IMR-90 (cell line): ENCODE measurements around the gene HOXB1. TPM values are rescaled to one million over a fixed set of nuclear protein-coding genes. Genes with fewer than 3 reads are reported as not detected.
"Not testable (repeated sequence)": the region's sequence is repeated elsewhere in the genome, so short reads cannot be mapped to it uniquely, and the experiment has no call there.

Source experiments
- ATAC-seq: fragments of 200-7000 bp; cut with Tn5 transposase; 2 replicates; pipeline ENCODE4 v1.9.1; 2020; ENCODE audit warnings: low read depth, mild to moderate bottlenecking, moderate library complexity
- BruUV-seq: library from RNA; stranded (reverse); fragments of 400-500 nt; replicated peaks from 2 replicates; lab custom pipeline; 2021; lab: Mats Ljungman, UMichigan
- CTCF ChIA-PET: fragments of 300-600 bp; formaldehyde crosslinking; extraction: SDS; loops from one replicate; lab custom pipeline; 2021; ENCODE audit warnings: antibody characterized with exemption; lab: Yijun Ruan, JAX
- POLR2A ChIA-PET: fragments of 300-600 bp; sonication (Branson Sonifier 250); formaldehyde crosslinking; loops from one replicate; lab custom pipeline; 2022; ENCODE audit warnings: antibody characterized with exemption; ENCODE audit not compliant: unreplicated experiment; lab: Charles Lee
- DNase-seq: peaks from one replicate; pipeline ENCODE4 v3.0.0; 2013
- H2AFZ ChIP-seq: replicated peaks from 2 replicates; pipeline ENCODE3; 2013; ENCODE audit warnings: low read length, mild to moderate bottlenecking; ENCODE audit not compliant: poor library complexity
- H2AK5ac ChIP-seq: 2 replicates; pipeline ENCODE4 v1.6.1; 2013; ENCODE audit warnings: low read depth, low read length, inconsistent platforms
- H2AK9ac ChIP-seq: replicated peaks from 2 replicates; pipeline ENCODE3; 2013; ENCODE audit warnings: mild to moderate bottlenecking, low read depth, low read length, moderate library complexity; ENCODE audit not compliant: poor library complexity
- H2BK120ac ChIP-seq: 2 replicates; pipeline ENCODE4 v1.6.1; 2013; ENCODE audit warnings: low read depth, low read length, inconsistent platforms
- H2BK15ac ChIP-seq: 3 replicates; pipeline ENCODE4 v1.6.1; 2013; ENCODE audit warnings: low read depth, low read length, inconsistent platforms
- H2BK20ac ChIP-seq: 2 replicates; pipeline ENCODE4 v1.6.1; 2013; ENCODE audit warnings: low read depth, mild to moderate bottlenecking, inconsistent platforms, low read length, moderate library complexity
- H2BK5ac ChIP-seq: 2 replicates; pipeline ENCODE4 v1.6.1; 2013; ENCODE audit warnings: mild to moderate bottlenecking, low read depth, low read length, inconsistent platforms; ENCODE audit not compliant: poor library complexity, severe bottlenecking
- H3K14ac ChIP-seq: replicated peaks from 2 replicates; pipeline ENCODE4 v1.6.1; 2013; ENCODE audit warnings: low read depth, low read length, inconsistent platforms
- H3K18ac ChIP-seq: 2 replicates; pipeline ENCODE4 v1.6.1; 2013; ENCODE audit warnings: low read depth, low read length, control low read depth
- H3K23ac ChIP-seq: 2 replicates; pipeline ENCODE4 v1.6.1; 2013; ENCODE audit warnings: low read depth, low read length, inconsistent platforms
- H3K27ac ChIP-seq: 2 replicates; pipeline ENCODE4 v1.5.1; 2013; ENCODE audit warnings: mild to moderate bottlenecking, control low read depth, low read length; ENCODE audit not compliant: insufficient read depth
- H3K27me3 ChIP-seq: 2 replicates; pipeline ENCODE4 v1.6.1; 2013; ENCODE audit warnings: low read length; ENCODE audit not compliant: control insufficient read depth, insufficient read depth
- H3K36me3 ChIP-seq: 2 replicates; pipeline ENCODE4 v1.6.1; 2013; ENCODE audit warnings: low read length, mixed read lengths; ENCODE audit not compliant: control insufficient read depth, insufficient read depth
- H3K4ac ChIP-seq: 2 replicates; pipeline ENCODE4 v1.6.1; 2013; ENCODE audit warnings: low read depth, low read length, inconsistent platforms
- H3K4me1 ChIP-seq: 2 replicates; pipeline ENCODE4 v1.6.1; 2013; ENCODE audit warnings: low read length, mixed read lengths; ENCODE audit not compliant: control insufficient read depth, insufficient read depth
- H3K4me2 ChIP-seq: 2 replicates; pipeline ENCODE4 v1.6.1; 2013; ENCODE audit warnings: low read depth, mild to moderate bottlenecking, control low read depth, low read length, moderate library complexity
- H3K4me3 ChIP-seq: 2 replicates; pipeline ENCODE4 v1.5.1; 2013; ENCODE audit warnings: low read depth, mild to moderate bottlenecking, control low read depth, low read length, moderate library complexity; ENCODE audit not compliant: insufficient read depth
- H3K56ac ChIP-seq: 2 replicates; pipeline ENCODE4 v1.6.1; 2013; ENCODE audit warnings: low read length, inconsistent platforms; ENCODE audit not compliant: insufficient read depth; ENCODE audit errors: extremely low read depth
- H3K79me1 ChIP-seq, 2 experiments: 2 replicates each; pipeline ENCODE4 v1.6.1; 2013; ENCODE audit warnings: low read length in 2 of 2, inconsistent platforms in 1 of 2, low read depth in 1 of 2
- H3K9ac ChIP-seq: 2 replicates; pipeline ENCODE4 v1.6.1; 2013; ENCODE audit warnings: low read depth, low read length, control low read depth
- H3K9me1 ChIP-seq: 2 replicates; pipeline ENCODE4 v1.6.1; 2013; ENCODE audit warnings: low read length, inconsistent platforms; ENCODE audit not compliant: insufficient read depth
- H3K9me3 ChIP-seq: 2 replicates; pipeline ENCODE4 v1.6.1; 2013; ENCODE audit warnings: low read length; ENCODE audit not compliant: control insufficient read depth, insufficient read depth
- H4K20me1 ChIP-seq: 2 replicates; pipeline ENCODE4 v1.6.1; 2013; ENCODE audit warnings: low read length, inconsistent platforms; ENCODE audit not compliant: insufficient read depth
- H4K5ac ChIP-seq: 2 replicates; pipeline ENCODE4 v1.6.1; 2013; ENCODE audit warnings: mild to moderate bottlenecking, low read depth, low read length, control low read depth
- H4K8ac ChIP-seq, 2 experiments: 2 replicates each; pipeline ENCODE4 v1.6.1; 2013; ENCODE audit warnings: low read depth in 2 of 2, low read length in 2 of 2, control low read depth in 1 of 2, inconsistent platforms in 1 of 2
- H4K91ac ChIP-seq: 2 replicates; pipeline ENCODE4 v1.6.1; 2013; ENCODE audit warnings: low read depth, low read length, inconsistent platforms; ENCODE audit not compliant: insufficient read depth
- CEBPB ChIP-seq: IDR thresholded peaks from 2 replicates; pipeline ENCODE4 v1.6.1; 2012; ENCODE audit warnings: low read depth, low read length, improper control_type of control experiment
- CHD1 ChIP-seq: IDR thresholded peaks from 2 replicates; pipeline ENCODE4 v1.6.1; 2012; ENCODE audit warnings: low read depth, low read length, improper control_type of control experiment
- RCOR1 ChIP-seq: IDR thresholded peaks from 2 replicates; pipeline ENCODE4 v1.6.1; 2012; ENCODE audit warnings: mild to moderate bottlenecking, low read length, improper control_type of control experiment; ENCODE audit not compliant: insufficient replicate concordance
- SMC3 ChIP-seq: fragments of 150-350 bp; IDR thresholded peaks from 2 replicates; pipeline ENCODE4 v1.6.1; 2016; ENCODE audit warnings: low read depth, mild to moderate bottlenecking, antibody characterized with exemption, low read length, moderate library complexity
- WGBS, 2 experiments: methylation state at CpG; one replicate each; pipeline versions ENCODE4 v1.1.5 to v1.1.7; 2013; ENCODE audit warnings: missing lambda C conversion rate in 2 of 2; ENCODE audit not compliant: insufficient read length in 1 of 2; ENCODE audit errors: extremely low coverage in 2 of 2; 5-methylcytosine and 5-hydroxymethylcytosine counted together
- dilution Hi-C: fragments of 300-500 bp; cut with HindIII; formaldehyde crosslinking; loops from one replicate; pipeline ENCODE4 v1.14.3; 2018; ENCODE audit warnings: low sequenced_read_pairs; ENCODE audit not compliant: unreplicated experiment
- in situ Hi-C: fragments of 300-500 bp; cut with MboI; formaldehyde crosslinking; loops from 3 replicates; pipeline ENCODE4 v1.14.3; 2019; ENCODE audit warnings: low sequenced_read_pairs, inconsistent platforms, mixed read lengths
- intact Hi-C: fragments of 100-400 bp; cut with micrococcal nuclease; formaldehyde crosslinking; loops from 2 replicates; pipeline ENCODE4 v1.10.0; 2022
- polyA plus RNA-seq, 3 experiments: library from polyadenylated mRNA; depleted of rRNA; stranded (reverse); fragments of >200 nt; gene quantifications; 2 replicates each; pipeline ENCODE4 v1.2.3, GENCODE V29; 2012; ENCODE audit warnings: low replicate concordance in 1 of 3
- total RNA-seq: library from RNA; depleted of rRNA; stranded (reverse); fragments of >200 nt; gene quantifications from 2 replicates; pipeline ENCODE4 v1.2.3, GENCODE V29; 2012
- TF ChIP-seq, protein P1 (sequence below): fragments of 150-350 bp; IDR thresholded peaks from 2 replicates; pipeline ENCODE4 v1.6.1; 2016; ENCODE audit warnings: low read depth, mild to moderate bottlenecking, low read length, moderate library complexity, borderline replicate concordance
- TF ChIP-seq, protein P2 (sequence below): conservative IDR thresholded peaks from 2 replicates; pipeline ENCODE4 v1.5.1; 2012; ENCODE audit warnings: mild to moderate bottlenecking, low read depth, low read length, improper control_type of control experiment

The HOXB1 gene
- total and polyA plus RNA-seq, 2 of the 4 experiments (the other 2 are of a cell fraction), result not detected

DNA sequence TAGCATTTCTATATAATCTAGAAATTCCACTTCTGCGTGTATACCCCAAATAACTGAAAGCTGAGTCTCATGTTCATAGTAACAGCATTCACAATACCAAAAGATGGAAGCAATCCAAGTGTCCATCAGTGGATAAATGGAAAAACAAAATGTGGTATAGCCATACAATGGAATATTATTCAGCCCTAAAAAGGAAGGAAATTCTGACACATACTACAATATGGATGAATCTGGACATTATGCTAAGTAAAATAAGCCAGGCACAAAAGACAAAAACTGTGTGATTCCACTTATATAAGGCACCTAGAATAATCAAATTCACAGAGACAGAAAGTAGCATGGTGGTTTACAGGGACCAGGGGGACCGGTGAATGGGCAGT, 20.4 kb downstream of the HOXB1 start:
- H3K14ac ChIP-seq, result no peak overlapping the region
- H3K9me3 ChIP-seq, result no peaks in the 10 kb centered on the region
- no peak overlapping the region for H3K27ac ChIP-seq
- H3K56ac ChIP-seq, result no peak overlapping the region
- no peak overlapping the region for H2AK9ac ChIP-seq
- ChIA-PET CTCF (interaction anchor here (0.6 kb wide), 1 partner anchor 9 kb away, joined by 3 read pairs; no protein-coding TSS in a partner anchor), POLR2A (no interaction called here)
- H4K20me1 ChIP-seq, result no peaks in the 10 kb centered on the region
- no peak overlapping the region for H4K5ac ChIP-seq
- no peak overlapping the region for H3K9ac ChIP-seq
- no peak overlapping the region for H3K4me3 ChIP-seq
- BruUV-seq, result no TSS peak
- H3K4me2 ChIP-seq, result no peak overlapping the region
- no peak overlapping the region for H3K4ac ChIP-seq
- peaks cover 16% of the 10 kb centered on the region for H3K27me3 ChIP-seq
- H2BK20ac ChIP-seq, result no peak overlapping the region
- no peaks in the 10 kb centered on the region for H3K79me1 ChIP-seq
- ATAC-seq (no peak), DNase-seq (no peak)
- no peak overlapping the region for H2BK5ac ChIP-seq
- in situ Hi-C loops, result no loop called here
- H3K9me1 ChIP-seq, result 0 out of 2 replicates have a peak, but pooled peaks cover 3% of the 10 kb centered on the region
- no peak overlapping the region for H4K8ac ChIP-seq
- H3K23ac ChIP-seq, result no peak overlapping the region
- whole genome bisulfite sequencing, 2 experiments, result no CpG with 5 or more reads among the region's 2 CpGs
- H3K18ac ChIP-seq, result no peak overlapping the region
- TF ChIP-seq CHD1 (no peak), RCOR1 (no peak), CEBPB (no peak), SMC3 (no peak)
- TF ChIP-seq, protein P1, sequence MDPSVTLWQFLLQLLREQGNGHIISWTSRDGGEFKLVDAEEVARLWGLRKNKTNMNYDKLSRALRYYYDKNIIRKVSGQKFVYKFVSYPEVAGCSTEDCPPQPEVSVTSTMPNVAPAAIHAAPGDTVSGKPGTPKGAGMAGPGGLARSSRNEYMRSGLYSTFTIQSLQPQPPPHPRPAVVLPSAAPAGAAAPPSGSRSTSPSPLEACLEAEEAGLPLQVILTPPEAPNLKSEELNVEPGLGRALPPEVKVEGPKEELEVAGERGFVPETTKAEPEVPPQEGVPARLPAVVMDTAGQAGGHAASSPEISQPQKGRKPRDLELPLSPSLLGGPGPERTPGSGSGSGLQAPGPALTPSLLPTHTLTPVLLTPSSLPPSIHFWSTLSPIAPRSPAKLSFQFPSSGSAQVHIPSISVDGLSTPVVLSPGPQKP, result no peak
- TF ChIP-seq, protein P2, sequence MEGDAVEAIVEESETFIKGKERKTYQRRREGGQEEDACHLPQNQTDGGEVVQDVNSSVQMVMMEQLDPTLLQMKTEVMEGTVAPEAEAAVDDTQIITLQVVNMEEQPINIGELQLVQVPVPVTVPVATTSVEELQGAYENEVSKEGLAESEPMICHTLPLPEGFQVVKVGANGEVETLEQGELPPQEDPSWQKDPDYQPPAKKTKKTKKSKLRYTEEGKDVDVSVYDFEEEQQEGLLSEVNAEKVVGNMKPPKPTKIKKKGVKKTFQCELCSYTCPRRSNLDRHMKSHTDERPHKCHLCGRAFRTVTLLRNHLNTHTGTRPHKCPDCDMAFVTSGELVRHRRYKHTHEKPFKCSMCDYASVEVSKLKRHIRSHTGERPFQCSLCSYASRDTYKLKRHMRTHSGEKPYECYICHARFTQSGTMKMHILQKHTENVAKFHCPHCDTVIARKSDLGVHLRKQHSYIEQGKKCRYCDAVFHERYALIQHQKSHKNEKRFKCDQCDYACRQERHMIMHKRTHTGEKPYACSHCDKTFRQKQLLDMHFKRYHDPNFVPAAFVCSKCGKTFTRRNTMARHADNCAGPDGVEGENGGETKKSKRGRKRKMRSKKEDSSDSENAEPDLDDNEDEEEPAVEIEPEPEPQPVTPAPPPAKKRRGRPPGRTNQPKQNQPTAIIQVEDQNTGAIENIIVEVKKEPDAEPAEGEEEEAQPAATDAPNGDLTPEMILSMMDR, result no peak
- no peak overlapping the region for H2BK15ac ChIP-seq
- no peaks in the 10 kb centered on the region for H3K36me3 ChIP-seq
- H2AK5ac ChIP-seq, result no peak overlapping the region
- peaks cover 4% of the 10 kb centered on the region; the same call in 1 of the 2 replicates for H3K4me1 ChIP-seq
- dilution Hi-C loops, result no loop called here
- no peak overlapping the region for H4K91ac ChIP-seq
- intact Hi-C loops, result no loop called here
- H2AFZ ChIP-seq, result no peak overlapping the region
- H2BK120ac ChIP-seq, result no peak overlapping the region

DNA sequence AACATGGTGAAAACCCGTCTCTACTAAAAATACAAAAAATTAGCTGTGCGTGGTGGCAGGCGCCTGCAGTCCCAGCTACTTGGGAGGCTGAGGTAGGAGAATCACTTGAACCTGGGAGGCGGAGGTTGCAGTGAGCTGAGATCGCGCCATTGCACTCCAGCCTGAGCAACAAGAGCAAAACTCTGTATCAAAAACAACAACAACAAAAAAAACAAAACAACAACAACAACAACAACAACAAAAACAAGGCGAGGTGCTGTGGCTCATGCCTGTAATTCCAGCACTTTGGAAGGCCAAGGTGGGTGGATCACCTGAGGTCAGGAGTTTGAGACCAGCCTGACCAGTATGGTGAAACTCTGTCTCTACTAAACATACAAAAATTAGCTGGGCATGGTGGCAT, 21.1 kb downstream of the HOXB1 start:
- H3K4me2 ChIP-seq, H2BK15ac ChIP-seq, H2BK120ac ChIP-seq, H3K18ac ChIP-seq, H3K27ac ChIP-seq, H4K20me1 ChIP-seq, H3K9me3 ChIP-seq, H3K79me1 ChIP-seq, DNase-seq, H4K91ac ChIP-seq, H2BK20ac ChIP-seq, POLR2A ChIA-PET, H2BK5ac ChIP-seq, dilution Hi-C loops, H3K4me1 ChIP-seq, in situ Hi-C loops, H4K8ac ChIP-seq, ATAC-seq, H3K36me3 ChIP-seq, CTCF ChIA-PET, H3K4me3 ChIP-seq, H3K14ac ChIP-seq, H3K9me1 ChIP-seq, H2AK9ac ChIP-seq, H2AFZ ChIP-seq, H3K4ac ChIP-seq, BruUV-seq, H3K56ac ChIP-seq, H2AK5ac ChIP-seq, H3K23ac ChIP-seq, intact Hi-C loops, H3K9ac ChIP-seq, H4K5ac ChIP-seq: not testable (repeated sequence)
- no CpG with 5 or more reads among the region's 7 CpGs for WGBS, 2 experiments
- H3K27me3 ChIP-seq, result peaks cover 15% of the 10 kb centered on the region
